Measurements from ENCODE around the gene ADAT2.

DNA sequence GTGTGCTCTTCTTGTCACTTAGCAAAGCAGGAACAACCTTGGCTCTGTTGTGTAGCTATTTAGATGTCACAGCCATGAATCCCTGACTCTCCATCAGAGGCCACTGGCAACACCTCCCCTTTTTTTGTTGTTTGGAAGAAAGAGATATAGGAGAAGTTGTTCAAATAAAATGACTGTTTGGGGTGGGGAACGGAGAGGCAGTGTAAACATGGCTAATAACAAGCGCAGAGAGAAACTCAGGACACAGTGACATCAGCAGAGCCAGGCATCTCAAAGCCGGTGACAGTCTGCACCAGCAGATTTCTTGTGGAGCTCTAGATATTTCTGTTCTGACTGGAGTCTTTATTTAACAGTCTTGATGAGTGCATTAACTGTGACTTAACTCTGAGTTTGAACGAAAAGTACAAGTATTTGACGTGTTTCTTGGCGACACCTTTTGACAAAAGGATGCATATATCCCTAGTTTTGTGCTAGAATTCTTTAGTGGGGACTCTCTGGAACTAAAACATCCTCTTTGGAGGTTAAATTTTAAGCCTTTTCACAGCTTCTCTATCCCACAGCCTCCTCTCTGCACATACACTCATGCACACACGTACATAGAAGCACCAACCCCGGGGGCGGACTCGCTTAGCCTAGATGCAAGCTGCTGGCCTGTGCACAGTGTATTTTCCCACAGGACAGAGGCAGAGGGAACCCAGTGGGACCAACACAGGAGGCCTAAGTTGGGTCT, 53.8 kb downstream of the ADAT2 start:
- TF ChIP-seq, protein P1, sequence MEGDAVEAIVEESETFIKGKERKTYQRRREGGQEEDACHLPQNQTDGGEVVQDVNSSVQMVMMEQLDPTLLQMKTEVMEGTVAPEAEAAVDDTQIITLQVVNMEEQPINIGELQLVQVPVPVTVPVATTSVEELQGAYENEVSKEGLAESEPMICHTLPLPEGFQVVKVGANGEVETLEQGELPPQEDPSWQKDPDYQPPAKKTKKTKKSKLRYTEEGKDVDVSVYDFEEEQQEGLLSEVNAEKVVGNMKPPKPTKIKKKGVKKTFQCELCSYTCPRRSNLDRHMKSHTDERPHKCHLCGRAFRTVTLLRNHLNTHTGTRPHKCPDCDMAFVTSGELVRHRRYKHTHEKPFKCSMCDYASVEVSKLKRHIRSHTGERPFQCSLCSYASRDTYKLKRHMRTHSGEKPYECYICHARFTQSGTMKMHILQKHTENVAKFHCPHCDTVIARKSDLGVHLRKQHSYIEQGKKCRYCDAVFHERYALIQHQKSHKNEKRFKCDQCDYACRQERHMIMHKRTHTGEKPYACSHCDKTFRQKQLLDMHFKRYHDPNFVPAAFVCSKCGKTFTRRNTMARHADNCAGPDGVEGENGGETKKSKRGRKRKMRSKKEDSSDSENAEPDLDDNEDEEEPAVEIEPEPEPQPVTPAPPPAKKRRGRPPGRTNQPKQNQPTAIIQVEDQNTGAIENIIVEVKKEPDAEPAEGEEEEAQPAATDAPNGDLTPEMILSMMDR (IDR thresholded peaks at IDR 0.05; ENCODE audit: insufficient read depth, low read length, poor library complexity, severe bottlenecking), result no peak
- TF ChIP-seq EZH2phosphoT487 (conservative IDR thresholded peaks at IDR 0.05; ENCODE audit: low read length), result no peak
